GM19452 (cell line): ENCODE data around the gene GRIK3.
"Not testable (repeated sequence)": the region's sequence is repeated elsewhere in the genome, so short reads cannot be mapped to it uniquely, and the experiment has no call there.

Source experiments
- ATAC-seq: cut with Tn5 transposase; IDR thresholded peaks from one replicate; pipeline ENCODE4 v1.9.1; 2021; ENCODE audit not compliant: unreplicated experiment

GRIK3 gene

GRCh38 chr1:37034121-37035013 lies at the start of gene GRIK3:
Gene GRIK3, minus strand, starts transcription at chr1:37034515. Its CDS starts 407 bp downstream, at chr1:37034108.
- ATAC-seq = no peak

- no peak for ATAC-seq
These were observed 49.7 kb upstream of the GRIK3 start for GRCh38 chr1:37084013-37084412.

- no peak for ATAC-seq
These were observed 49.3 kb upstream of the GRIK3 start for GRCh38 chr1:37083603-37084002.

- ATAC-seq = not testable (repeated sequence)
These were observed 46.1 kb upstream of the GRIK3 start for GRCh38 chr1:37080296-37080986.

GRCh38 chr1:37078866-37079265 lies 44.6 kb upstream of the GRIK3 start:
- no peak for ATAC-seq

- no peak for ATAC-seq
These were observed 41.9 kb upstream of the GRIK3 start for GRCh38 chr1:37076168-37076567.

- no peak for ATAC-seq
These were observed 39.6 kb upstream of the GRIK3 start for GRCh38 chr1:37073854-37074379.

GRCh38 chr1:37073152-37073853 lies 39.0 kb upstream of the GRIK3 start:
- no peak for ATAC-seq

GRCh38 chr1:37071829-37072228 lies 37.5 kb upstream of the GRIK3 start:
- no peak for ATAC-seq

GRCh38 chr1:37070126-37070525 lies 35.8 kb upstream of the GRIK3 start:
- no peak for ATAC-seq

- ATAC-seq = no peak
These were observed 35.1 kb upstream of the GRIK3 start for GRCh38 chr1:37069406-37069805.

- no peak for ATAC-seq
These were observed 34.6 kb upstream of the GRIK3 start for GRCh38 chr1:37068897-37069296.

GRCh38 chr1:37068260-37068659 lies 33.9 kb upstream of the GRIK3 start:
- ATAC-seq = no peak

- ATAC-seq = no peak
These were observed 29.7 kb upstream of the GRIK3 start for GRCh38 chr1:37064039-37064438.

GRCh38 chr1:37059346-37059745 lies 25.0 kb upstream of the GRIK3 start:
- ATAC-seq = no peak

- ATAC-seq = no peak
These were observed 24.2 kb upstream of the GRIK3 start for GRCh38 chr1:37058424-37058988.

GRCh38 chr1:37056325-37056724 lies 22.0 kb upstream of the GRIK3 start:
- no peak for ATAC-seq

GRCh38 chr1:37055631-37056030 lies 21.3 kb upstream of the GRIK3 start:
- no peak for ATAC-seq

GRCh38 chr1:37053173-37053572 lies 18.9 kb upstream of the GRIK3 start:
- no peak for ATAC-seq

- no peak for ATAC-seq
These were observed 17.8 kb upstream of the GRIK3 start for GRCh38 chr1:37052120-37052519.

- ATAC-seq = no peak
These were observed 17.0 kb upstream of the GRIK3 start for GRCh38 chr1:37051346-37051745.
